HG02798 (cell line): Measurements from ENCODE around the gene LGR5.
A peak's percentile ranks its signal among the peaks of the same experiment; 100 is the strongest.

Source experiments
- ATAC-seq: cut with Tn5 transposase; IDR thresholded peaks from one replicate; pipeline ENCODE4 v1.9.1; 2021; ENCODE audit warnings: mild to moderate bottlenecking; ENCODE audit not compliant: unreplicated experiment, poor library complexity

LGR5 gene

GRCh38 chr12:71439613-71440344 lies at the start of gene LGR5:
Gene LGR5, plus strand, starts transcription at chr12:71439798. Its CDS starts 283 bp downstream, at chr12:71440081.
- peak; percentile 31 for ATAC-seq

- ATAC-seq: peak; percentile 97
These were observed 47.0 kb upstream of the LGR5 start for GRCh38 chr12:71392521-71393145.

- no peak for ATAC-seq
These were observed 46.0 kb upstream of the LGR5 start for GRCh38 chr12:71393625-71394024.

- no peak for ATAC-seq
These were observed 42.1 kb upstream of the LGR5 start for GRCh38 chr12:71397433-71397954.

- ATAC-seq: no peak
These were observed 40.4 kb upstream of the LGR5 start for GRCh38 chr12:71399197-71399596.

GRCh38 chr12:71400481-71400880 lies 39.1 kb upstream of the LGR5 start:
- ATAC-seq: no peak

- ATAC-seq: no peak
These were observed 33.7 kb upstream of the LGR5 start for GRCh38 chr12:71405884-71406283.

- no peak for ATAC-seq
These were observed 31.9 kb upstream of the LGR5 start for GRCh38 chr12:71407732-71408131.

GRCh38 chr12:71410844-71411243 lies 28.8 kb upstream of the LGR5 start:
- ATAC-seq: no peak

- no peak for ATAC-seq
These were observed 28.0 kb upstream of the LGR5 start for GRCh38 chr12:71411635-71412034.

- peak; percentile 85 for ATAC-seq
These were observed 24.0 kb upstream of the LGR5 start for GRCh38 chr12:71415336-71416231.

- no peak for ATAC-seq
These were observed 22.4 kb upstream of the LGR5 start for GRCh38 chr12:71417181-71417580.

- ATAC-seq: no peak
These were observed 18.7 kb upstream of the LGR5 start for GRCh38 chr12:71420775-71421406.

- no peak for ATAC-seq
These were observed 13.9 kb upstream of the LGR5 start for GRCh38 chr12:71425568-71426299.

- ATAC-seq: no peak
These were observed 13.1 kb upstream of the LGR5 start for GRCh38 chr12:71426300-71427047.

GRCh38 chr12:71430756-71431155 lies 8.8 kb upstream of the LGR5 start:
- ATAC-seq: no peak

GRCh38 chr12:71431991-71432390 lies 7.6 kb upstream of the LGR5 start:
- ATAC-seq: no peak

- ATAC-seq: no peak
These were observed 6.7 kb upstream of the LGR5 start for GRCh38 chr12:71432936-71433335.

GRCh38 chr12:71436696-71437095 lies 2.9 kb upstream of the LGR5 start:
- ATAC-seq: no peak
